Superior temporal gyrus (tissue), 1 donor: ENCODE data around the gene CDC7.
A peak's percentile ranks its signal among the peaks of the same experiment; 100 is the strongest.
"Not testable (repeated sequence)": the region's sequence is repeated elsewhere in the genome, so short reads cannot be mapped to it uniquely, and the experiment has no call there.

Experiments used
- DNase-seq: peaks from one replicate; pipeline ENCODE4 v3.0.0-alpha.2; 2016; ENCODE audit errors: extremely low spot score

CDC7 gene

DNA sequence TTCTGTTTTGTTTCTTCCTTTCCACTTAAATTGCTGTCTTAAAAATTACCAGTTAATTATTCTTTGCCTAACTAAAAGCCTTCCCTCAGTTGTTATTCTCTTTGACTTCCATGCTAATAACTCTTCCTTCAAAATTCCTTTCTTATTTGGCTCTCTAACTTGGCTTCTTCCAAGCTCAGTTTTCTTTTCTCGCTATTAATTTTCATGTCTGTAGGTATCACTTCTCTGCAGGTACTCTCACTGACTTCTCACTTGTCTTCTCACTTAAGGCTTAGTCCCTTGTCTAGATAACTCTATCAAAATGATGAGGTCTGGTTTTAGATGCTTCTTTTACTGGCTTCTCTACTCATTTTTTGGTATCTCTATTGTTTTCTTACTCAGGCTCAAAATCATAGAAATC lies 10.1 kb downstream of the CDC7 start:
- no peak for DNase-seq

DNA sequence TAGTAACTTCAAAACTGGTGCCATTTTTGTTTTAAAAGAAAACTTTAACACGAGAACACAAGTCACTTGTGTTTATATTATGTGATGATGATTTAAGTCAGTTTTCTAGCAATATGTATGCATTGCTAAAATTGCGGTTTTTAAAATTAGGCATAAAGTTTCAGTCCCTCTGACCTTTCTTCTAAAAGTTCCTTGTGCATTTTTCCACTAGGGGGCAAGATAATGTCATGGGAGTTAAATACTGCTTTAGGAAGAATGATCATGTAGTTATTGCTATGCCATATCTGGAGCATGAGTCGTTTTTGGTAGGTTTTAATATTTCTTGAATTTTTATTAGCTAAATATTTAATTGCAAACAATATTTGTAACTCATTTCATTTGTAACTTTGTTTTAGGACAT lies 10.7 kb downstream of the CDC7 start:
- peak; percentile 76 for DNase-seq

DNA sequence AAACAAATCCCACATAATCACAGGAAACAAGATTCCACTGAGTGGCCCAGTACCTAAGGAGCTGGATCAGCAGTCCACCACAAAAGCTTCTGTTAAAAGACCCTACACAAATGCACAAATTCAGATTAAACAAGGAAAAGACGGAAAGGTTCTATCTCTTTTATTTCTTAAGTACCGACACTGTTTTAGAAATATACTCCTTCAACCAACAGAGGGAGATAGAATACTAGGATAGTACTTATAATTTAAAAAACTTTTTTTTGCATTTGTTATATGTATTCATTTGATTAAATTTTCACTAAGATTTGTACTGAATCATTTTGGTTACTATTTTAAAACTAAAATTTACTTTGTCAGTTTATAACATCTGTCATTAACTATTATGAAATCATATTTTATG lies 12.5 kb downstream of the CDC7 start:
- no peak for DNase-seq

DNA sequence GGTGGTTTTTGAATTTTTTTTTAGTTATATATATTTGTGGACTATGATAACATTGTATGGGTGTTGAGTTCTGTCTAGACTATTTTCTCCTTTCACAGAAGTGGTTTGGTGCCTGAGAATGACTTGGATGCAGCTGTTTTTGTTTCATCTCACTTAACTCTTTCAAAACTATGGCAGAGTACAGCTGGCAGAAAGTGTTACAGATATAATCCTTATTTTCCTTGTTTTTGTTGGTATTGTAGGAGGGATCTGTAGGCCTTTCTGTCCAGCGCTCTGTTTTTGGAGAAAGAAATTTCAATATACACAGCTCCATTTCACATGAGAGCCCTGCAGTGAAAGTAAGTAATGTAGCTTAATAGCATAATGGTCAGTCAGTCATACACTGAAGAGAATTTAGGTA lies 13.1 kb downstream of the CDC7 start:
- no peak for DNase-seq

DNA sequence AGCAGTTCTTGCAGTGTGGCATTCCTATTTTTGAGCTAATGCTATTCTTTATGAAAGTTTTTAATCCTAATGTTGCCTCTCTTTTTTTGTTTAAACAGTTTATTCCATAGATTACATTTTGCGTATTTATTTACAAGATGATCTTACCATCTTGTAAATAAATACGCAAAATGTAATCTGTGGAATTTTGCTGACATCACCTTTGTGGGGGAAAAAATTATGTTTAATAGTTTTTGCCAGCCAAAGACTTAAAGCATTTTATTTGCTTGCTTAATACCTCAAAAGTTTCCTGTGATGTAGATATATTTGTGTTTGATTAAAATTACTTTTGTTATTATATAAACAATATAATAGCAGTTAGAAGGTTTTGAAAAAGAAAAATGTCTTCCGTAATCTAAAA lies 15.3 kb downstream of the CDC7 start:
- DNase-seq = no peak

DNA sequence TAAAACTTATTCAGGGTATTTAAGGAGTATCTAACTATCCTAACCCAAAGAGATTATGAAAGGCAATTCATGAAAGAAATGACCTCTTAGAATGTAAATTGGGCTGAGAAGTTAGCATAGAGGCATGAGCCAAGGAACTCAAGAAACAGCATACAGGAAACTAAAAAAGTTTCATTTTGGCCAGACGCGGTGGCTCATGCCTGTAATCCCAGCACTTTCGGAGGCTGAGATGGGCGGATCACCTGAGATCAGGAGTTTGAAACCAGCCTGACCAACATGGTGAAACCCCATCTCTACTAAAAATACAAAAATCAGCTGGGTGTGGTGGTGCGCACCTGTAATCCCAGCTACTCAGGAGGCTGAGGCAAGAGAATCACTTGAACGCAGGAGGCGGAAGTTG lies 16.0 kb downstream of the CDC7 start:
- DNase-seq = not testable (repeated sequence)

DNA sequence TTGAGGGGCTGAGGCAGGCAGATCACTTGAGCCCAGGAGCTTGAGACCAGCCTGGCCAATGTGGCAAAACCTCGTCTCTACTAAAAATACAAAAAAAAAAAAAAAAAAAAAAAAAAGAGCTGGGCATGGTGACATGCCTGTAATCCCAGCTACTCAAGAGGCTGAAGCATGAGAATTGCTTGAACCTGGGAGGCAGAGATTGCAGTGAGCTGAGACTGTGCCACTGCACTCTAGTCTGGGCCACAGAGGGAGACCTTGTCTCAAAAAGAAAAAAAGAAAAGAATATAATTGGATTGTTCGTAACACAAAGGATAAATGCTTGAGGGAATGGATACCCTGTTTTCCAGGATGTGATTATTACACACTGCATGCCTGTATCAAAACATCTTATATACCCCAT lies 18.5 kb downstream of the CDC7 start:
- DNase-seq = not testable (repeated sequence)

DNA sequence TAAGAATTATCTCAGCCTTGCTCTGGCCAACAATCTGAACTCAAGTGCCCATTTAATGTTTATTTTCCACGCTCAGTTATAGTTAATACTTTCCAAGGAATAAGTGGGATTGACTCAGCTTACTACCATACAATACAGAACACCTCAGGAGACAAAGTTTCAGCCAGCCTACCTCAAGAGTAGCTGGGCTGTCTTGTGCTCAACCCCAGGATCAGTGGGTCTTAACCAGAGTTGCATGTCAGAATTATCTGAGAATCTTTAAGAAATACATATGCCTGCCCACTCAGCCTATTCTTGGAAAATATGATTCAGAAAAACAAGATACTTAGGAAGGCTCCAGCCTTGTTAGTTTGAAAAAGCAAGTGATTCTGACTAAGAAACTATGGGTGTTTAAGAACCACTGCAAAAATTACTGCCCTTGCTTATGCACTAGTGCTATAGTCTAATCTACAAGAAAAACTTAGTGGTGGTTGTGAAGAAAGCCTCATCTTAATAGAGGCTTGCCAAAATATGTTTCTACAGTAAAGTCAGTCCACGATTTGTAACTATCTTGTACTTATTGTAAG lies 20.4 kb downstream of the CDC7 start:
- no peak for DNase-seq

DNA sequence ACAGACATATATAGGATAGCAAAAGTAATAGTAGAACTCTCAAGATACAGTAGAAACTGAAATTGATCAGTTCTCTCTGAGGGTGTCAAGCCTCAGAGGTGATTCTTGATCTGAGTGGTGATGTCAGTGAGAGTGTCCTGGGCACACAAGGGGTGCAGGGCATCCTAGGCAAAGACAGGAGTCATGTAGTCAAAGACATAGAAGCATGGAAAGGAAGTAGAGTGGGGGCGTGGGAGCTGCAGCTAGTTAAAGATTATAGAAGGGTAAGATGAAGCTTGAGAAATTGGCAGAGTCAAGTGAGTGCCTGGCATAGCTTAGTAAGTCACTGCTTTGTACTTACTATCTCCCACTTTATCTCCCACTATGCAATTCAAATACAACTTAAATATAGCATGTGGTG lies 22.8 kb downstream of the CDC7 start:
- DNase-seq = no peak

DNA sequence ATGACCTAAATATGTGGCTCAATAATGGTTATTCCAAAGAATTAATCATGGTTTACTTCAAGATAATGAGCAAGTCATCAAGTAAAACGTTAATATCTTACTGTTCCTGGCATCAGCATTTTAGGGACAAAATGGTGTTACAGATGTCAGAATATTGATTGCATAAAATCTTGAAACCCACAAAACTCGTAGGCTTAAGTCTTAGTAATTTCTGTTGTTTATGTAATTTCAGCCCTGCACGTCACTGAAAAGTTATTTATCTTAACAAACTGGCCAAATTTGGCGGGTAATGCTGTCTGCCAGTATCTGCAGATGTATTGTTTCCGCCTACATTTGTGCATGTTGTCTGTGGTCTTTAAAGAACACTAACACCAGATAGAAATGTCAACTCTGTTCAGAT lies 25.8 kb downstream of the CDC7 start:
- DNase-seq = no peak

DNA sequence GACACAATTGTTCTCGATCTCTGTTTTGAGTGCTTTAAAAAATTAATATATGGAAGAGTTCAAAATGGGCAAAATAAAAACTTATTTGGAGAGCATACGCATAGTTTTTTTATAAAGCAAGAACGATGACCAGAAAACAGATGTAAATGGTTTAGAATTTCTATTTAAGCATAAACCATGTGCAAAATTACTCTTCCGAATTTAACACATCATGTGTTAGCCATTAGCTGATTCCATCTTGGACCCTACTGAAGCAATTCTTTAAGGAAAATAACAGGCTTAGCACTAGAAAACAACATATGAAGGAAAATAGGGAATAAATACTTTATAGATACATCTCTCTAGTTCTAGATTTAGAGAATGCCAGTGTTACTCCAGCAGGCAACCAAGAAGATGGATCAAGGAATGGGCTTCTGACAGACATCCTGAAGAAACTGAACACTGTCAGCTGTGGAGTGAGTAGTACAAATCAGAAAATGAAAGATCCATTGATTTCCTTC lies 26.7 kb downstream of the CDC7 start:
- DNase-seq = no peak

DNA sequence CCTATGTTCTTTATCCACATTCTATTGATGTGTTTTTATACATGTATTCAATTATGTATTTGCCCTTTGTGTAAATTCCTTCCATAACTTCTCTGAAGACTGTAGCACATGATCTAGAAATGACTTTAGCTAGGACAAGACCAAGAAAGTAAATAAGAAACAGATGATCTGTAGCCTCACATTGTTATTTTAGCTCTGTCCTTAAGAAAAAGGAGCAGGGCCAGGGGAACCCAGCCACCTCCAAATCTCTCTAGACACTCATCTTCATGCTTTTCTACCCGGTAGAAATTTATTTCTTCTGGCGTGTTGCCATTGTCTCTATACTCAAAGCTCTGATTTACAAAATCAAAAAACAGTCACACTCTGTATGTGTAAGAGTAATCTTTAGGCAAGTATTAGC lies 27.1 kb downstream of the CDC7 start:
- DNase-seq = no peak

DNA sequence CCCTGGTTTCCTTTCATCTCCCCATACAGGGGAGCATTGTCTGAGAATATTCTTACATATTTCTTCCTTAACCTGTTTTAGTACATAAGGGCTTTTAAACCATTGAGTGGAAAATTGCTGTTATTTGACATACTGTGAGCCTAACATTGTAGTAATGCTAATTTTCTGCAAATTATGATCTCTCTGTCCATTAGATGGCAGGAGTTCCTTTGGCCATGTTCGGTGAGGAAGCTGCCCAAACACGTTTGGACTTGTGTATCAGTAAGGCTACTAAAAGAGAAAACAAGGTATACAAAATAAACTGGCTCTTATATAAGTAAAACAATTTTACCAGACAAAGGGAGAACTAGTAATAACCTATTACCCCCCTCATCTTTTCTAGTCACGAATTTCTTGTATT lies 29.2 kb downstream of the CDC7 start:
- no peak for DNase-seq

DNA sequence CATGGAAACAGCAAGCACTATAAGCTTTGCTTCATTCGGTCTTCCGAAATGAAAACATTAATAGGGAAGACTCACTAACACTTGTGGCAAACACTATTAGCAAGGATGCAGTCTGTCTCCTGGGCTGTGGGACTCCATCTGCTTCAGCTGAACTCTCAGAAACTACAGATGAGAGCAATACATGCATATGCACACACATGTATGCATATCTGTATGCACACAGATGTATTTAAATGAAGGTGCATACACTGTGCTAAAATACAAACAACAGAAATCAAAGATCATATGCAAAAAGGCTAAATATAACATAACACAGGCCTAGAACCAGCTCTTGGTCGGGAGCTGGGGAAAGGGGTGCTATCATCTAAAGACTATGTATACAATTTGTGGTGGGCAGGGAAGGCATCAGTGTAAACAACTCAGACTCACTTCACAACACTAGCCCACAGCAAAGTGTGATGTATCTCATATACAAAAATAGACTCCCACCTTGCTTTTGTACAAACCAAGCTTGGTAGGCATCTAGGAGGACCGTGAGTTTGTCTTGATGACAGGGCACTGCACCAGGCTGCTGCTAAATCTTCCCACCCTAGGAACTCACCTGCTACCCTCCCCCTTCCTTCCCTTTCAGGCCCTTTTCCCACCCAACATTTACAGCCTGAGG lies 32.8 kb downstream of the CDC7 start:
- DNase-seq = no peak

DNA sequence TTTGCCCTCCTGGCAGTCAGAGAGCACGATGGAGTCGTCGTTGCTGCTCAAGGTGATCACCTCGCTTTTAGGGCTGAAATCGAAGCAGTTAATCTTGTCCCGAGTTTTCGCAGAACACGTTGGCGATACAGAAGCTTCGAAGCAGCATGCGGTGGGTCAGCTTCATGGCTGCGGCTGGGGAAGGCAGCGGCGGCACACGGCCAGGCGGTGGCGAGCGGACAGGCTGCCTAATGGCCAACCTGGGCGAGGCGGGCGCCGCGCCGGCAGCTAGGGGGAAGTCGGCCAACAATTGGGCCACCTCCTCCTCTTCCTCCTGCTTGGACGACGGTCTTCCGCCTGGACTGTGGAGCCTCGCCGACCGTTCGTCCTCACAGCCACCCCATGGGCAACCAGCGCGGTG lies 34.8 kb downstream of the CDC7 start:
- no peak for DNase-seq

DNA sequence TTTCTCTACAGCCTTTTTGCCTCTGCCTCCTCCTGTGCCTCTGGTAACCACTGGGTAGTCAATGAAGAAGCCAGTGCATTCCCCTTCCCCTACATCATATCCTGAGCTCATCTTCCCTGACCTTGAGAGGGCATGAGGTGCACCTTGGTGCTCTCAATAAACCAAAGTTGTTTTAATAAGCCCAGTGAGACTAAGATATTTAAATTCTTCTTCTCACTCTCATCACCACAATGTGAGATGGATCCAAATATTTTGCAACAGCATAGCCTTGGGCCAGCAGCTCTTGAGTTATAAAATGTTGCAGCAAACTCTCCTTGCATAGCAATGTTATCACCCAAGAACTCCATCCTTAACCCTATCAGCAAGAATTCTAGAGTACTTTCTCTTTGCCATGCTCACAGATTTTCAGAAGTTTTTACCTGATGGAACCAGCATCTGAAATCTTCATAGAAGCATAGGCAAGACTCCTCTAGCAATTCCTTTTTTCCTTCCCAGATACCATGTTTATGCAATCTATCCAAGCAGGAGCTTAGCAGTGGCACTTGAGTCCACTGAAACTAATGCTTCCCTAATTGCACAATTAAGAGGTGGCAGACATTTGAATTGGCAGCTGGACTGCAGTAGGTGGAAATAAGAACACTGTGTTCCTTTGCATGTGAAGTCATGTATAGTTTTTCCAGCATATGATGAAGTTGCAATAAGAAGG lies 36.8 kb downstream of the CDC7 start:
- no peak for DNase-seq

DNA sequence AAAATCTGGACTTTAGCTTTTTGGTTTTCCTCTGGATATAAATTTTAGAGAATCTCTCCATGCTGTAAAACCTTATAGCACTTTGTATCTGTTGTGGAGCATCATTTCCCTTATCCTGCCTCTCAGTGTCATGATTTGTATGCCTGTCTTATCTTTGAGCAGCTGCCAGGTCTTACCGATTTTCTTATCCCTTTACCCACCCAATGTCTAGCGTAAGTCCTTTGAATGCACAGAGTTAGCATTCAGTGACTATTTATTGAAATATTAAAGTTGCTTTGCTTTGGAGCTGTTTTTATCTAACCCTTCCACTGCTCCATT lies 37.3 kb downstream of the CDC7 start:
- no peak for DNase-seq

DNA sequence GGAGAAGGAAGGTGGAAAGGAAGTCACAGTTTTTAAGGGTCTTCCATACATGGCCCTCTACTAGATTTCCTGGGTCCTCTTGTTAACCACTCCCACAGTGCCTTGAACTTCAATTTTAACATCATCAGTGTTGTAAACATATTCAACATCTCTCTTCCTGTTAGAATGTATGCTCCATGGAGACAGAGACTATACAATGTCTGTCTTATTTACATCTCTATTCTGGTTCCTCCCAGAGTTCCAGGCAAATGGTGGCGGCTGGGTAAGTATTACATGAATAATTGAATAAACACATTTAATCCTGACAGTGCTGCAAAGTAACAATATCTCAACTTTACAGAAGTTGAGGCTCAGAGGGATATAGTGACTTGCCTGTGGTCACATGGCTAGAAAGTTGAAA lies 40.3 kb downstream of the CDC7 start:
- no peak for DNase-seq

DNA sequence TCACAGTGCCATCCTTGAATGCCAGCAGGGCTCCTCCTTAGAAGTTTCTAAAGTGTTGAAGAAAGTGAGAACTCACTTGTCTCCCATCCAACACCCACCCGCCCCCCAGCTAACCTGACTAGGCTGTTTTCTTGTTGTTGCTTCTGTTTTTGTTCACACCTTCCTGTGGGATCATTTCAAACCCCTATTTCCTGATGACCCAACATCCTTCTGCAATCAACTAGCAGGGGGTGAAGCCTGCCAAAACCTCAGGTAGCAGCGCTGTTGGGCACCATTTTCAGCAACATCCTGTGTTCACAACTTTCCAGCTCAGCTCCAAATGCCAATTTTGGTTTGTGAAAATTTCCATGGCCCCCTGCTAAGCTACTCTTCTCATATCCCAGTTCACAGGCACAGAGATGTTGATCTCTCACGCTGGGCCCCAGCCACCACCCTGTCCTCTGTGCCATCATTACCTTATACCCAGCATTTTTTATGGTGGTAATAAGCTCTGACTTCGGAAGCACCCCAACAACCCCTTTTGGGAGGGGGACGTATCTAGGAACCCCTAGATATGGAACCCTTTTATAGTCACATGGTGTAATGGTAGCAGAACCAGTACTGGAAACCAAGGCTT lies 41.4 kb downstream of the CDC7 start:
- no peak for DNase-seq

DNA sequence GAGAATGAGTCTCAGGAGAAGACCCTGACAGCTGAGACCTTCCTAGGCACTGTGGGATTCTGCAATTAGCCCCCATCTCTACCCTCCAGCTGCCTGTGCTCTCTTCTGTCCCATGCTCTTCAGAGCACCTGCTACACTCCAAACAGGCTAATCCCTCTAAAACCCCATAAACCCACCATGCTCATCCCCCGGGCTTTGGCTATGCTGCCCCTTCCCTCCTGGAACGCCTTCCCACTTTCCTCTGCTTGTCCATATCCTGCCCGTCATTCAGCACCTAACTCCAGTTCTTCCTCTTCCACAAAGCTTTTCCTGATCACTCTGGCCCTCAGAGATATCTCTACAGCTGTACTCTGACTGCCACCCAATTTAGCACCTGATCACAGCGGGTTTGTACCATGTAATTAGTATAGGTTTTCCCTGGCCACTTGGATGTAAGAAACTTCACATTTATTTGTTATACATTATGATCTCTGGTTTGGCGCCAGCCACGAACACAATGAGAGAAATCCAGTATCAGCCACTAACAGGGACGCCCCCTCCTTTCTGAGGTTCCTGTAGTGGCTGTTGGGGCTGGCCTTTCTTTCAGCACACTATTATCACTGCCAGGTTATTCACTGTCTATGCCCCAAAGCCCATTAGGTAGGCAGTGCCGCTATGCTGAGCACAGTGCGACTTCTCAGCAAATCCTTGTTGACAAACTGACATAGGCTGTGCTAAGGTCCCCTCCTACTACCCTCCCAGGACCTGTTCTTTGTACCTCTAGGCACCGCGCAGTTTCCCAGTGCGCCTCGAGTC lies 45.1 kb downstream of the CDC7 start:
- no peak for DNase-seq

DNA sequence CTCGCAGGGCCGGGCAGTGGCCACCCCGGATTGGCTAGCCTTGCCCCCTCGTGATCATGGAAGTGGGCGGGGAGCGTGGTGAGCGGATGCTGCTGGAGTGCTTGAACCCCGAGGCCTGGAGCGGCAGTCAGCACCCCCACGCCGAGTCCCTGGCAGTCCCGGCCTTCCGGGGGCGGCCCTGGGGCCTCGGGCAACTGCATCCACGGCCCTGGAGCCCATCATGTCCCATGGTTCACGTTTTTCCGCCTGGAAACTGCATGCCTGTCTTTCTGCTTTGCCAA lies 45.6 kb downstream of the CDC7 start:
- DNase-seq = no peak

DNA sequence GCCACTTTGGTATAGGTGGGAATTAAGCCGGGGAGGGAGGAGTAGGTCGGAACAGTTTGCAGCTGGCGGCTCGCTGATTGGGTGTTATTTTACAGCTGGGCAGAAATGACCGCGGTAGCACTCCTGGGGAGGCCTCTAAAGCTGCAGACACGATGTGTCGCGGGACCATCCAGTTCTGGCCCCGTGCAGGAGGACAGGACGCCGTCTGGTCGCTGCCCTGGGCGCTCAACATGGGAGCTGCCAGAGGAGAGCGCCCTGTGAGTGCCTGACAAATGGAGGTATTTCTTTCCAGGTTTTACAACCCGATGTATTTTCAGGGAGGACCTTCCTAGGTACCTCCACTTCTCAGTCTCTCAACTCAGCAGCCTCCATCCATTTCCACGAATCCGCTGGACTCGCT lies 46.2 kb downstream of the CDC7 start:
- DNase-seq = no peak
